ENCODE measurements around the gene BUD23. TPM values are rescaled to one million over a fixed set of nuclear protein-coding genes. Genes with fewer than 3 reads are reported as not detected.
"Not testable (repeated sequence)": the region's sequence is repeated elsewhere in the genome, so short reads cannot be mapped to it uniquely, and the experiment has no call there.

The BUD23 gene
- total and polyA plus RNA-seq, 2 donors (not counting 3 experiments of a cell fraction or from before 2014, with no cell fraction given): 62.1 to 64.6 TPM

DNA sequence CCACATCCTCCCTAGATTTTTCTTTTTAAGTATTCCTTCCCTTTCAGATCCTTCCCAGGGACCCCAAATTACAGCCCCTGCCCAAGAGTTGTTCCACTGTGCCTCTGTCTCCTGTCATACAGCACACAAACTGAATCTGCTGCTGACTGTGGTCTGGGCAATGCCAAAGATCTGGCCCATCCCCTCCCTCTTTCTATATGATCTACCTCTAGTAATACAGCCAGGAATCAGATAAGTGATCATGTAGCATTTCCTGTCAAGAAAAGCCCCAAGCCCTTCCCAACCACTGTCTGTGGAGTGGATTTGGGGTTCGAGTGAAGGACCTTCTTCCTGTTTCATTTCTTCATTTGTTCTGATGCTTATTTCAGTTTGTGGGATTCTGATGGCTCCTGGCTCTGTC, 29.4 kb downstream of the BUD23 start:
- TF ChIP-seq EZH2 (IDR thresholded peaks at IDR 0.05; ENCODE audit: borderline replicate concordance, low read depth, low read length, severe bottlenecking): no peak
- no peak for TF ChIP-seq JUN (IDR thresholded peaks at IDR 0.05; ENCODE audit: borderline replicate concordance, insufficient read depth, insufficient read length, low read depth)
- no peak for TF ChIP-seq MYC (IDR thresholded peaks at IDR 0.05; ENCODE audit: low read depth, low read length)
- TF ChIP-seq POLR2A (IDR thresholded peaks at IDR 0.05; ENCODE audit: low read depth, low read length): no peak
- TF ChIP-seq POLR2AphosphoS5 (IDR thresholded peaks at IDR 0.05; ENCODE audit: insufficient read depth, low read depth, low read length): no peak
- no peak for TF ChIP-seq FOS (IDR thresholded peaks at IDR 0.05; ENCODE audit: borderline replicate concordance, insufficient read depth, low read length)
- TF ChIP-seq, protein P1, sequence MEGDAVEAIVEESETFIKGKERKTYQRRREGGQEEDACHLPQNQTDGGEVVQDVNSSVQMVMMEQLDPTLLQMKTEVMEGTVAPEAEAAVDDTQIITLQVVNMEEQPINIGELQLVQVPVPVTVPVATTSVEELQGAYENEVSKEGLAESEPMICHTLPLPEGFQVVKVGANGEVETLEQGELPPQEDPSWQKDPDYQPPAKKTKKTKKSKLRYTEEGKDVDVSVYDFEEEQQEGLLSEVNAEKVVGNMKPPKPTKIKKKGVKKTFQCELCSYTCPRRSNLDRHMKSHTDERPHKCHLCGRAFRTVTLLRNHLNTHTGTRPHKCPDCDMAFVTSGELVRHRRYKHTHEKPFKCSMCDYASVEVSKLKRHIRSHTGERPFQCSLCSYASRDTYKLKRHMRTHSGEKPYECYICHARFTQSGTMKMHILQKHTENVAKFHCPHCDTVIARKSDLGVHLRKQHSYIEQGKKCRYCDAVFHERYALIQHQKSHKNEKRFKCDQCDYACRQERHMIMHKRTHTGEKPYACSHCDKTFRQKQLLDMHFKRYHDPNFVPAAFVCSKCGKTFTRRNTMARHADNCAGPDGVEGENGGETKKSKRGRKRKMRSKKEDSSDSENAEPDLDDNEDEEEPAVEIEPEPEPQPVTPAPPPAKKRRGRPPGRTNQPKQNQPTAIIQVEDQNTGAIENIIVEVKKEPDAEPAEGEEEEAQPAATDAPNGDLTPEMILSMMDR (IDR thresholded peaks at IDR 0.05; ENCODE audit: extremely low read depth in 1 of 2, insufficient read depth in 1 of 2, low read depth in 1 of 2, low read length in 2 of 2): no peak
- no peak for TF ChIP-seq GATA2 (IDR thresholded peaks at IDR 0.05; ENCODE audit: insufficient read depth, insufficient read length, low read depth, low read length)

DNA sequence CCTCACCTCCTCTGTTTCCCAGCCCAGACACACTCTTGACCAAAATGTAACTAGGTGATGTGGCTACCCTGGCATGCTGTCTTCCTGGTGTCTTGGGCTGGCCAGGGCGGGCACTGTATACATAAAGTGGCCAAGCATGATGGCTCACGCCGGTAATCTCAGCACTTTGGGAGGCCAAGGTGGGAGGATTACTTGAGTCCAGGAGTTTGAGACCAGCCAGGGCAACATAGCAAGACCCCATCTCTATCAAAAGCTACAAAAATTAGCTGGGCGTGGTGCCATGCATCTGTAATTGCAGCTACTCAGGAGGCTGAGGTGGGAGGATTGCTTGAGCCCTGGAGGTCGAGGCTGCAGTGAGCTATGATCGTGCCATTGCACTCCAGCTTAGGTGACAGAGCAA, 29.9 kb downstream of the BUD23 start:
- H2AFZ ChIP-seq (ENCODE audit: low read depth, low read length); FAIRE-seq; intact Hi-C loops (cut with micrococcal nuclease); DNase-seq (ENCODE audit: low read depth, low spot score); H3K27me3 ChIP-seq (ENCODE audit: control insufficient read depth in 2 of 2, insufficient read depth in 2 of 2, low read length in 2 of 2); H3K4me3 ChIP-seq (replicated peaks in 1 of 3; ENCODE audit: insufficient read depth in 1 of 3, low read depth in 1 of 3, low read length in 3 of 3); POLR2A ChIA-PET; H3K9me3 ChIP-seq (replicated peaks; ENCODE audit: control insufficient read depth, insufficient read depth, low read length); H4K20me1 ChIP-seq (replicated peaks; ENCODE audit: control insufficient read depth, extremely low read depth, insufficient read depth, low read length); H3K9me1 ChIP-seq (replicated peaks; ENCODE audit: control insufficient read depth, extremely low read depth, insufficient read depth, low read length); H3K36me3 ChIP-seq (ENCODE audit: control insufficient read depth in 2 of 2, extremely low read depth in 1 of 2, insufficient read depth in 2 of 2, low read length in 2 of 2); H3K9ac ChIP-seq (replicated peaks; ENCODE audit: extremely low read depth, insufficient read depth, low read length); dilution Hi-C loops (cut with MboI; ENCODE audit: extremely low pct_ligation_motif_present, low sequenced_read_pairs); BruUV-seq (replicated peaks); H3K27ac ChIP-seq (ENCODE audit: insufficient read depth, low read depth, low read length); H3K4me2 ChIP-seq (ENCODE audit: insufficient read depth, low read length): not testable (repeated sequence)
- CTCF ChIA-PET: interaction anchor here (1.0 to 1.1 kb wide), 2 partner anchors 12 to 106 kb away, joined by 3 to 6 read pairs; no protein-coding TSS in a partner anchor
- H3K79me2 ChIP-seq (ENCODE audit: control insufficient read depth, insufficient read depth, low read length): peaks cover 76% of the 10 kb centered on the region
- peaks cover 29% of the 10 kb centered on the region for H3K4me1 ChIP-seq (ENCODE audit: control insufficient read depth, extremely low read depth, insufficient read depth, low read length)

More for the DNA sequence above, 29.4 kb downstream of the BUD23 start:
- Histone ChIP-seq H3K9me3 (replicated peaks; ENCODE audit: control insufficient read depth, insufficient read depth, low read length) (no peaks in the 10 kb centered on the region), H3K4me1 (ENCODE audit: control insufficient read depth, extremely low read depth, insufficient read depth, low read length) (peaks cover 26% of the 10 kb centered on the region), H3K9me1 (replicated peaks; ENCODE audit: control insufficient read depth, extremely low read depth, insufficient read depth, low read length) (no peaks in the 10 kb centered on the region), H3K9ac (replicated peaks; ENCODE audit: extremely low read depth, insufficient read depth, low read length) (no peak overlapping the region), H3K4me3 (replicated peaks in 1 of 3; ENCODE audit: insufficient read depth in 1 of 3, low read depth in 1 of 3, low read length in 3 of 3) (no peak overlapping the region), H3K27ac (ENCODE audit: insufficient read depth, low read depth, low read length) (no peak overlapping the region), H4K20me1 (replicated peaks; ENCODE audit: control insufficient read depth, extremely low read depth, insufficient read depth, low read length) (no peaks in the 10 kb centered on the region), H3K27me3 (ENCODE audit: control insufficient read depth in 2 of 2, insufficient read depth in 2 of 2, low read length in 2 of 2) (no peaks in the 10 kb centered on the region), H3K36me3 (ENCODE audit: control insufficient read depth in 2 of 2, extremely low read depth in 1 of 2, insufficient read depth in 2 of 2, low read length in 2 of 2) (no peaks in the 10 kb centered on the region), H3K4me2 (ENCODE audit: insufficient read depth, low read length) (no peak overlapping the region), H3K79me2 (ENCODE audit: control insufficient read depth, insufficient read depth, low read length) (peaks cover 76% of the 10 kb centered on the region), H2AFZ (ENCODE audit: low read depth, low read length) (no peak overlapping the region)
- ChIA-PET POLR2A (no interaction called here), CTCF (interaction anchor here (1.0 kb wide), 1 partner anchor 105 kb away, joined by 3 read pairs; no protein-coding TSS in a partner anchor)
- BruUV-seq (replicated peaks): no TSS peak
- dilution Hi-C loops (cut with MboI; ENCODE audit: extremely low pct_ligation_motif_present, low sequenced_read_pairs) (no loop called here), intact Hi-C loops (cut with micrococcal nuclease) (no loop called here)
- DNase-seq (ENCODE audit: low read depth, low spot score): no peak
- FAIRE-seq: no peak

Data from endothelial cell of umbilical vein (primary cell).